GM03348 (cell line): ENCODE data around the gene PXK.
A peak's percentile ranks its signal among the peaks of the same experiment; 100 is the strongest.

Experiments
- DNase-seq: peaks from one replicate; pipeline ENCODE4 v3.0.0; 2012; ENCODE audit warnings: low spot score

PXK gene

DNA sequence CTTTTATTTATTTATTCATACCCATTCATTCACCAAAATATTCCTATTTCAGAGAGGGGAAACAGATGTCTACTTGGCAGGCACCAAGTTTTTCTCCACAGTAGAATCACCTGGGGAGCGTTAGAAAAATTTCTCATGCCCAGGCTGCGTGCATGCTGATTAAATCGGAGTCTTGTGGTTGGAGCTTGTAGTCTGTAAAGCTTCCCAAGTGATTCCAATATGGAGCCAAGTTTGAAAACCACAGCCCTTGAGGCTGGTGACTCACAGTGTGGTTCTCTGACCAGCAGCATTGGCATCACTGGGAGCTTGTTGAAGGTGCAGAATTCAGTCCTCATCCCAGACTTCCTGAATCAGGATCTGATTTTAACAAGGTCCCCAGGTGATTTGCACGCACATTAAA, 51.2 kb downstream of the PXK start:
- DNase-seq = peak; percentile 84

DNA sequence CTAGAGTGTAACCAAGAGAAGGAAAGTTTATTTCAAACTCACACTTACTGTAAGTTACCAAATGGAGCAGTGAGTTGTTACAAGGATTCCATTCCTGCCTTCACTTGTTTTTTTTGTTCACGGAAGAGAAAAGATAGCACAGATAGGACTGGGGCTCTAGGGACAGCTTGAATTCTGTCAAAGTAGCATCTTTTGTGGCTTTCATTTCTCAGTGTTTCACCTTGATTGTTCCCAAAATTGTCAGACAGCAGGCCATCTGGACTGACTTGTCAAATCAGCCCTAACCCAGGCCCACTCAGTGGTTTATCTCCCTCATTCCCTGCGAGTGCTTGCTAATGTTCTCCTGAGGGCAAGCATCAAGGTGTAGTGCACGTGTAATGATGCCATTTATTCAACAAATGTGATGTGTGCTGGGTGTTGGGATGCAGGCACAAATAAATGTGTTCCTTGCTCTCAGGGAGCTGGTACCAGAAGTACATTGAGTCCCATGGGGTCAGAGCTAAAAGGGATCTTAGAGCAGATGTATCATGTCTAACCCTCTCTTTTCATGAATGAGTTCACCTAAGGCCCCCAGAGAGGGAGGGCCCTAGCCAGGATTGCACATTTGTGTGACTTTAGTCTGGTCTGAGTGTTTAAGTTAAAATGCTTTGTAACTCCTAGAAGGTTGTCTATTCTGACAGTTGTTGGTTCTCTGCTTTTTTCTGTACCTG, 51.8 kb downstream of the PXK start:
- DNase-seq = peak; percentile 18

GRCh38 chr3:58386626-58387365, 54.1 kb downstream of the PXK start:
- DNase-seq = peak; percentile 45

DNA sequence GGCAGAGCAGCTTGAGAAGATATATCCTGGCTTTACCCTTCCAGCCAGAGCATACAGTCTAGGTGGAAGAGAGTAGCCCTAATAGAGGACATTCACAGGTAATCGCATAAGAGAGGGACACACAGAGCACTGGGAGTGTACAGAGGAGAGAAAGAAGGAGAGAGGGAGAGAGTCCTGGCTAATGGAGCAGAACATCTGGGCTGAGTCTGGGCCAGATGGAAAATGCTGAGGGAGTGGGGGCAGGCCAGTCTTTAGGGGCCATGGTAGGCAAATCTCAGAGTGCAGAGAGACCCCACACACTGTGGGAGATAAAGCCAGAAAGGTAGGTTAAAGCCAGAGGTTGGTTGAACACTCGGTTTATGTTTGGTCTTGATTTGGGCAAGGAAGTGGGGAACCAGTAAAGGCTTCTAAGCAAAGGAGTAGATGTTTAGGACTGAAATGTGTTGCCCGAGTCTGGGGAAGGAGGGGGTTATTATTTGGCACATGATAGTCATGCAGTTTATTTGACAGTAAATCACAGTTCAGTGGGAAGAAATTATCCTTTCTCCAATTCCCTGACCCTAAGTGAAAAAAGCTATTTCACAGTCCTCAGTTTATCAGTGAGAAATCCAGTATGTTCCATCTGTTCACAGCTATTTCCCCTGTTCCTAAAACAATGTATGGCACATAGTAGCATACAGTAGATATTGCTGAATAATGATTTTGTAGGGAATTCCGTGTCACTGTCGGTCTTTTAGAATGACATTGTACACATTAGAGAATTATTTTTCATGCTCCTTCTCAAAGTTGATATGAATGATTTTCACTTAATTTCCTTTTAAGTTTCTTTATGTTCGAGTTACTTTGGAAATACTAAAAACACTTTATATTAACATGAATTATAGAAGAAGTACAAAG, 55.2 kb downstream of the PXK start:
- peak; percentile 7 for DNase-seq

DNA sequence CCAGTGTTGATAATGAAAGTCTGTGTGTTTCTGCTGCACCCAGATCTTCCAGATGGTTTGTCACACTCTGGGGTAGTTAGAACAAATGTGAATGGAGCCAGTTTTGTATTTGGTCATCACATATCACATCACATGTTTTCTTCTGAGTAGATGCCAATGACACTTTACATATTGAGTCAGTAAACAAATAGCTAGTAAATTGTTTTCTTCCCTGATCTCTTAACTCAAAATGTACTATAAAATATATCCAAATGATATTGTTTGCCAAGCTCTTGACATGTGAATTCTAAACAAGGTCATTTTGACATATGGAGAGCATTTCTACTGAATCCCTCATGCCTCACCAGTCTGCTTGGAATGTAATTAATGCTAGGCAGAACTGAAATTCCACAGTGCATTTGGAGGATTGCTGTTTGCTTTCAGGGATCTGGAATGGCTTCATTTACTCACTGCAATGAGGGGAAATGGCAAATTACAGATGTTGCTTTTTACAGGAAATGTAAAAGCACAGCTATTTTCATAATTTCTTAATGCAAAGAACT, 55.9 kb downstream of the PXK start:
- DNase-seq = peak; percentile 81

GRCh38 chr3:58391156-58391865, 58.6 kb downstream of the PXK start:
- no peak for DNase-seq

DNA sequence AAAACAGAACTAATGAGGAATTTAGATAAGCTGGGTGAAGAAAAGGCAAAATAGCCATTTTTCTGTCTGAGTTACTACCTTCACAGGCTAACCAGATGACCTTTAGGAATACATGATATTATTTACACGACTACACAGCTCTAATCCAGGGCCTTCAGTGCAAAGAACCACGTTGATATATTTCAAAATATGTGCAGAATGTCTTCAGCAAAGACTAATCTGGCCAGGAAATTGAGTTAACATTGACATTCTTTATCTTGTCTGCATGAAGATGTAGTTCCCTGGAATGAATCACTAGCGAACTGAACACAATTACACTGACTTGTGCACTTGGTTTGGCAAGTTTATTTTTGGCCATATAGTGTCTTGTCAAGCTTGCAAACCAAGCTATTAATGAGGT, 59.5 kb downstream of the PXK start:
- peak; percentile 16 for DNase-seq

- peak; percentile 36 for DNase-seq
These were observed 61.6 kb downstream of the PXK start for GRCh38 chr3:58394339-58394738.

DNA sequence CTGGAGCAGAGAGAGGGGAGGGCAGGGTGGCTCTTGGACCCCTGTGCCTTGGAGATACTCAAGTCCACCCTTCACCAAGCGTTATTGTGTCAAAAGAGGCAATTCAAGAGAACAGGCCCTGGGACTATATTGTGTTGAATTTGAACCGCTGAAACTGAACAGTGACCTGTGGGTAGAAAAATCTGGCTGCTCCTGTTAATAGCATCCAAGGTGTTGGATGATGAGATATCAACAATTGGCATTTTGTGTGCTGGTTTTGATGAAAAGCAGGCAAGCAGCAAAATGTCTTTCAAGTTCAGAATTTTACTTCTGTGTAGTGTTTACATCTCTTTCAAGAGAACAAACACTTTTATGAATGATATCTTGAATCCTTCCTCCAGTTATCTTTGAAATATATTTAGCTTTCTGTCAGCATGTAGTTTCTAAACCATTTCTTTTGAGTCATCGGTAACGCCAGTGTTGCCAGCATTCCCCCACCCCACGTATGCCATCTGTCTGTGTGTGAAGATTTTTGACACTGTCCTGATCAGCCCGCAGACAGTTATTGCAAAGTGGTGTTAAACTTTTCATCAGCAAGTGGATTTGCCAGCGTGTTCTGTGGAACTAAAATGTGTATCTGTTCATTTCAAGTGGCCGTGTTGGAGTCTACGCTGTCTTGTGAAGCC, 66.1 kb downstream of the PXK start:
- DNase-seq = no peak

DNA sequence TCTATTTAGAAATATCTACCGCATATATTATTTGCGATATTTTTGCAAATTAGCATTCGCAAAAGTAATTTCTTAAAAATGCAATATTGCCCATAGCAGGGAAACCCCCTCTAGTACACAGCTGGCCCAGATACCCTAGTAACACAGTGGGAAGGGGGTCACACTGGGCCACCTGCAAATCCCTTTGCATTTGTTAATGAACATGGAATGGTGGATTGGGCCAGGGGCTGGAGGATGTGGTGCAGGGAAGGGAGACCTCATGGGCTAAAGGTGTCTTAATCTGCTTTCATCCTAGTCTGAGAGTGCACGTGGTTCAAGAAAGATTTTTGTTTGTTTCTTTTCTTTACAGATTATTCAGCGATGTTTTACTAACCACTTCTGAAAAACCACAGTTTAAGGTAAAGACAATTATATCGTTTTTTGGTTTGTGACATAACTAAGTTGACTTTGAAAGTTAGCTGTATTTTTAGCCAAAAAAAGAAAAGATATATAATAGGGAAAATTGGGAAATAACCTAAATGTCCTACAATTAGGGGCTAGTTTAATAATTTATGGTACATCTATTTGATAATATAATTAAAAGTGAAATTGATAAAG, 70.9 kb downstream of the PXK start:
- DNase-seq = no peak

DNA sequence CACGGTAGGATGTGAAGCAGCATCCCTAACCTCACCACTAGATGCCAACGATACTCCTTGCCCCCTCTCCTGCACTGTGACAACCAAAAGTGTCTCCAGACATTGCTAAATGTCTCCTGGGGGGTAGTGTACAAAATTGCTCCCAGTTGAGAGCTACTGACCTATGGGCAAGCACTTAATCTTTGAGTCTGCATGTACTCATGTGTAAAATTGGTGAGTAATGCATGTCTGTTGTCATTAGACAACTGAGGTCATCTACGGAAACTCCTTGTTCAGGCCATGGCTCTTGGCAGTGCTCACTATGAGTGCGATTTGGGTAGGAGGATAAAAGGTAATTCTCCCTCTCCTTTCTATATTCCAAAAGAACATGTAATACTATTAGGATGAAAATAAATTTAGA, 71.7 kb downstream of the PXK start:
- peak; percentile 72 for DNase-seq

GRCh38 chr3:58408906-58409305, 76.2 kb downstream of the PXK start:
- DNase-seq = no peak

DNA sequence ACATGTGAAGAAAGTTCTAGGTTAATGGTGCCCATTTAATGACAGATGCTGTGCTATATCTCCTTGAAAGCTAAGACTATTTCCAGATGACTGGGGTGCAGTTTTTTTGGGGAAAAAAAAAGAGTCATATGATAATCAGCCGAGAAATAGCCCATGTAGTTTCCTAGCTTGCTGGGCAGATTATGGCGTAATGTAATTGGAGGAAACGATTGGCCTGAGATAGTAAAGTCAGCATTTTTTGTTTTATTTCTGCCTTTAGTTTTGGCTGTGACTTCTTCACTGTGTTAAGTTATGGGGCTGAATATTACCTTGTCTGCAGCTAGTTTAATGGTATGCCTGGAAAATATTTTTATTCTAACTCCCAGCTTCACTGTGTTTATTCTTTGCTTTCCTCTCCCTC, 77.0 kb downstream of the PXK start:
- DNase-seq = no peak

- DNase-seq = peak; percentile 25
These were observed 78.3 kb downstream of the PXK start for GRCh38 chr3:58411036-58411435.

GRCh38 chr3:58411851-58412830, 79.4 kb downstream of the PXK start:
- no peak for DNase-seq

DNA sequence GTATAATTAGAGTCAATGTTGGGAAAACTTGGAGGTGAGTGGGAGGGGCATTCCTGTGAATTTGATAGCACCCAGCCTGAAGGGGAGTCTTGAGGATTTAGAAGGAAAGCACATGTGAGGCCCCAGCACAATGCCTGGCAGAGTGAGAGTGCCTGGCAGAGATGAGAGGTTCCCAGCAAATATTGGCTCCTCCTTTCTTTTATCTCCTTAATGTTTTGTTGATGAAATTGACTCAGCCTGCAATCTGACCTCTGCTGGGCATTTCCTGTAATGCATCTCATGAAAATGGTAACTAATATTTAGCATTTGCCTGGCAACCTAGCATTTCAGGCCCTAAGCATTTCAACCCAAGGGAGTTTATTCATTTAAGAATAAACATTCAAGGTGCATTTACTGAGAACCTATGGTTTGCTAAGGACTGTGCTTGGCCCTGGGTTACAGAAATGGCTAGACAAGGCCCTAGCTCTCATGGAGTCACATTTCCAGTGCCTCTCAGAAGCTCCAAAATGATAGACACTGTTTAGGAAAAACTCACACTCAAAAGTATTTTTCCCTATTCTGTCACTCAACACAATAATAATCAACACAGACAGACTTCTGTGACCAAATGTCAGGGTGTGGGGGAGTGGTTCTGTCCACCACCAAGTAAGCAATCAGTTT, 82.0 kb downstream of the PXK start:
- DNase-seq = peak; percentile 75

DNA sequence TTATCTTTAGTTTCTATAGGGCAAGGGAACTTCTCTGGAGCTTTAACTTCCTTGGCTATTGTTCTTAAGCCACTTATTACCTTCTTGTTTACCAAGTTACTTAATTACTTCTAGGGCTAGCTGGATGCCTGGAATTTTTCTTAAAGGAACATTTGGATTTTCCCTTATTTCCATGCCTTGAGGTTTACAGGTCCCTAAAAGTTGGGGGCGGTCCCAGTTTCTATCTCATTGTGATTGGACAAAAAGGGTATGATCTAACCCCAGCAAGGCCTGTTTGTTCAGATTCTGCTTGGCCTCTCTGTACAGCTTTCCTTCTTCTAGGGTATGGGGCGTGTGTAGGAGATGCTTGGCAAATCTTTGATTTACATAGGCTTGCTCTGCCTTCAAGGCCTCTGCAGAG, 83.5 kb downstream of the PXK start:
- no peak for DNase-seq

- no peak for DNase-seq
These were observed 84.4 kb downstream of the PXK start for GRCh38 chr3:58417075-58417474.

DNA sequence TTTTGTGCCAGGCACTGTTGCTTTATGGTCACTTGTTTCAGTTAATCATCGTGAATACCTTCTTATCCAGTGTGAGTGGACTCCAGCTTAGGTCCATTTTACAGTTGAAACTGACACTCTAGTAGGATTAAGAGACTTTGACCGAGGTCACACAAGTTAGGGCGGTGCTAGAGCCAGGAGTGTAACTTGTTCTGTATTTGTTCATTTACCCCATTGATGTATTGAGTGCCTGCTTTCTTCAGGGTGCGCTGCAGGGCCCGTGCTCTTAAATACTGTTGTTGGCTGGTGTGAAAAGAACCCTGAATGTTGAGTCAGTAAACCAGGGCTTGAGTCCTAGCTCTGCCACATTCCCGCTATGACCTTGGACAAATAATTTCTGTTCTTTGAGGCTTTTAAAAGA, 85.5 kb downstream of the PXK start:
- no peak for DNase-seq
